22Rv1 (cell line): ENCODE measurements around the gene PRSS48.
A peak's percentile ranks its signal among the peaks of the same experiment; 100 is the strongest.

Experiments used
- H3K27ac ChIP-seq: fragments of 450-650 bp; 2 replicates; pipeline ENCODE4 v1.5.1; 2017
- CTCF ChIP-seq: fragments of 450-650 bp; IDR thresholded peaks from 2 replicates; pipeline ENCODE4 v1.5.1; 2017; ENCODE audit warnings: mild to moderate bottlenecking
- ZFX ChIP-seq: fragments of 450-650 bp; IDR thresholded peaks from 2 replicates; pipeline ENCODE4 v1.6.1; 2017; ENCODE audit warnings: antibody characterized with exemption, borderline replicate concordance

Gene PRSS48

GRCh38 chr4:151325111-151325948, 48.4 kb downstream of the PRSS48 start, which contains the start of gene SH3D19:
Gene SH3D19, minus strand, starts transcription at chr4:151325605. Its CDS starts 253 bp downstream, at chr4:151325352.
- H3K27ac ChIP-seq: peak within 1 kb of the TSS; percentile 81
- no peak for TF ChIP-seq ZFX
- TF ChIP-seq CTCF: peak; percentile 12; the same call in 1 of the 2 replicates

- H3K27ac ChIP-seq: peak overlapping the region; percentile 81
- no peak for TF ChIP-seq ZFX
- no peak for TF ChIP-seq CTCF
These were observed 48.9 kb downstream of the PRSS48 start for GRCh38 chr4:151325949-151326246.

- peak overlapping the region; percentile 42 for H3K27ac ChIP-seq
- TF ChIP-seq CTCF (no peak), ZFX (no peak)
These were observed 52.5 kb downstream of the PRSS48 start for GRCh38 chr4:151329217-151330007.

- TF ChIP-seq CTCF (no peak), ZFX (no peak)
- no peak overlapping the region for H3K27ac ChIP-seq
These were observed 54.5 kb downstream of the PRSS48 start for GRCh38 chr4:151331276-151332042.

GRCh38 chr4:151339467-151339866, 62.5 kb downstream of the PRSS48 start:
- H3K27ac ChIP-seq: no peak overlapping the region
- TF ChIP-seq CTCF (no peak), ZFX (no peak)

- TF ChIP-seq ZFX (no peak), CTCF (no peak)
- H3K27ac ChIP-seq: no peak overlapping the region
These were observed 63.9 kb downstream of the PRSS48 start for GRCh38 chr4:151340751-151341385.
